HG03066 (cell line): ENCODE measurements around the gene SMAP2.
"Not testable (repeated sequence)": the region's sequence is repeated elsewhere in the genome, so short reads cannot be mapped to it uniquely, and the experiment has no call there.

Experiments
- ATAC-seq: cut with Tn5 transposase; IDR thresholded peaks from one replicate; pipeline ENCODE4 v1.9.1; 2021; ENCODE audit warnings: low read depth; ENCODE audit not compliant: unreplicated experiment

Gene SMAP2

DNA sequence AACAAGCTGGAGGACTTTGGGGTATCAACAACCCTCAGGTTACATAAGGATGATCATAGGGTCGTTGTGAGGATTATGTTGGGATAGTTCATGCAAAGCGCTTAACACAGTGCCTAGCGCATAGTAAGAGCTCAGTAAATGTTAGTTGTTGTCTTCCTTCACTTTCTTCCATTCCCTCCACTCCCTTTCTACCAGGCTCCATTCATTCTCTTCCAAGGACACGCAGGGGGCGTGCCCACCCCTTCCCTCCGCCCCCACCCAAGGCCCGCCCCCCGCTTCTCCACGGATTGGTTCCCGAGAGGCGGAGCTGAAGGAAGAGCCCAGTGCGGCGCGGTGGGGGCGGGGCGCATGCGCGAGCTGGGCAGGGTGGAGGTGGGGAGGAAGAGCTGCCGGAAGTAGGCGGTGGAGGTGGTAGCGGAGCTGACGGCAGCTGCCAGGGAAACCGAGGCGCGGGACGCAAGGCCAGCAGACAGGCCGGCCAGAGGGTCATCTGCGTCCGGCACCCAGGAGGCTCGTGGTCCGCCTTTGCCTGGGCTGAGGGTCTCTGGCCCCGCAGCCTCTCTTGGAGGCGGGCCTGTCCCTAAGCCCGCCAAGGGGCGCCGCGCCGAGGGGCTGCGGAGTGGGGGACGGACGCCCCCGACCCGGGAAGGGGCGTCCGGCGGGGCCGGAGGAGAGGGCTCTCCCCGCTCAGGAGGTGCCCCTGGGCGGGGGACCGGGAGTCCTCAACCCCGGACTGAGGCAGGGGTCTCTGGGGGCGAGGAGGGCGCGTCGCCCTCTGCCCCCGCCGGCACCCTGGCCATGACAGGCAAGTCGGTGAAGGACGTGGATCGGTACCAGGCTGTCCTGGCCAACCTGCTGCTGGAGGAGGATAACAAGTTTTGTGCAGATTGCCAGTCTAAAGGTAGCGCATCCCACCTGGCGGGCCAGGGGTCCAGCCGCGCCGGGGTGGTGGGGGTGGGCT lies at the start of gene SMAP2:
Gene SMAP2, plus strand, starts transcription at position 405 of the 961 bp plus-strand sequence. Its CDS starts 394 bp downstream, at position 799.
- peak; percentile 77 for ATAC-seq

DNA sequence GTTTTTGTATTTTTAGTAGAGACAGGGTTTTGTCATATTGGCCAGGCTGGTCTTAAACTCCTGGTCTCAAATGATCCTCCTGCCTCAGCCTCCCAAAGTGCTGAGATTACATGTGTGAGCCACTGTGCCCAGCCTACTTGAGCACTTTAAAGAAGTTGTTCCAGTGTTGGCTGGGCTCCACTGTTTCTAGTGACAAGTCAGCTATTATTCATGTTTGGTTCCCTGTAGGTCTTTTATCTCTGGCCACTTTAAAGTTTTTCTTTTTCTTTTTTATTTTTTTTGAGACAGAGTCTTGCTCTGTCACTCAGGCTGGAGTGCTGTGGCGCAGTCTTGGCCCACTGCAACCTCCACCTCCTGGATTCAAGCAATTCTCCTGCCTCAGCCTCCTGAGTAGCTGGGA lies 42.1 kb upstream of the SMAP2 start:
- ATAC-seq = not testable (repeated sequence)

DNA sequence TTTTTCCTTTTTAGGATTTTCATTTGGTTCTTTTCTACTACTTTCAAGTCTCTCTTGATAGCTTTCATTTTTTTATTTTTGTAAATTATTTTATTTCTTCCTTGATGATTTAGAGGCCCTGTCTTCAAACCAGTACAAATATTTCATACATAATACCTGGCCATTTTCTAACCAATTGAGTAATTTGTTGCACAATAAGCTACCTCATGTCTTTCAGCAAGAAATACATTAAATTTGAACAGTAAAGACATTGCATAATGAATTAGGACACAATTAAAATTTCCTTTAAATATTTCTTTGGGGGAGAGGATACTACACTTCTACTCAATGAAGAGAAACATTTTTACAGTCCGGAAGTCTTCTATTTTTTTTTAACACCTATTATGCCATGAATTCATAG lies 40.8 kb upstream of the SMAP2 start:
- no peak for ATAC-seq

DNA sequence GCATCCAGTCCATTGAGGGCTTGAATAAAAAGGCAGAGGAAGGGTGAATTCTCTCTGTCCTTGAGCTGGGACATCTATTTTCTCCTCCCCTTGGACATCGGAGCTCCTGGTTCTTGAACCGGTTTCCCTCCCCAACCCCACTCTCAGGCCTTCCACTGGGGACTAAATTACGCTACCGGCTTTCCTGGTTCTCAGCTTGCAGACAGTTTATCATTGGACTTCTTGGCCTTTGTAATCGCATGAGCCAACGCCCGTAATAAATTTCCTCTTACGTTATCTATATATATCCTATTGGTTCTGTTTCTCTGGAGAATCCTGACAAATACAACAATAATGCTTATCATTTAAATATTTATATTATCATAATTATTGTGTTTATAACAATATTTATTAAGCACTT lies 36.1 kb upstream of the SMAP2 start:
- no peak for ATAC-seq

DNA sequence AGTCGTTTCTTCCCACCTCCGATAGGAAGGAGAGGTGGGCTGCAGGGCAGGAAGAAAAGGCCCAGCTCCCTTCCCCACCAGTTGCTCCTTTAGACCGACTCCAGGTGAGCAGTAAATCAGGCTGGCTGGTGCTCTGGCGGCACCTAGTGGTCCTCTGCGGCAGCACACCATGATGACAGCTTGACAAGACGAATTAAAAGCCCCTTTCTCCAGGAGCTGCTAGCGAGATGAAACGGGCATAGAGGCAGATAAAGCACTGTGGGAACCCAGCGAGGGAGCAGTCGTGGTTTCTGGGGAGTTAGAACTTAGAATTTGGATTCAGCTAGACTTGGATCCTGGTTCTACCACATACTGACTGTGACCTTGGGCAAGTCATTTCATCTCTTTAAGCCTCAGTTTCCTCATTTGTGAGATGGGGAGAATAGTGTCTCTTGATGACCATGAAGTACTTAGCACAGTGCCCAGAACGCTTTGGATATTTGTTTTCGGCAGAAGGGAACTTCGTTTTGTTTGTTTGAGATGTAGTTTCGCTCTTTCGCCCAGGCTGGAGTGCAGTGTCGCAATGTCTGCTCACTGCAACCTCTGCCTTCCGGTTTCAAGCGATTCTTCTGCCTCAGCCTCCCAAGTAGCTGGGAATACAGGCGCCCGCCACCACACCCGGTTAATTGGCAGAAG lies 34.6 kb upstream of the SMAP2 start:
- ATAC-seq = no peak

DNA sequence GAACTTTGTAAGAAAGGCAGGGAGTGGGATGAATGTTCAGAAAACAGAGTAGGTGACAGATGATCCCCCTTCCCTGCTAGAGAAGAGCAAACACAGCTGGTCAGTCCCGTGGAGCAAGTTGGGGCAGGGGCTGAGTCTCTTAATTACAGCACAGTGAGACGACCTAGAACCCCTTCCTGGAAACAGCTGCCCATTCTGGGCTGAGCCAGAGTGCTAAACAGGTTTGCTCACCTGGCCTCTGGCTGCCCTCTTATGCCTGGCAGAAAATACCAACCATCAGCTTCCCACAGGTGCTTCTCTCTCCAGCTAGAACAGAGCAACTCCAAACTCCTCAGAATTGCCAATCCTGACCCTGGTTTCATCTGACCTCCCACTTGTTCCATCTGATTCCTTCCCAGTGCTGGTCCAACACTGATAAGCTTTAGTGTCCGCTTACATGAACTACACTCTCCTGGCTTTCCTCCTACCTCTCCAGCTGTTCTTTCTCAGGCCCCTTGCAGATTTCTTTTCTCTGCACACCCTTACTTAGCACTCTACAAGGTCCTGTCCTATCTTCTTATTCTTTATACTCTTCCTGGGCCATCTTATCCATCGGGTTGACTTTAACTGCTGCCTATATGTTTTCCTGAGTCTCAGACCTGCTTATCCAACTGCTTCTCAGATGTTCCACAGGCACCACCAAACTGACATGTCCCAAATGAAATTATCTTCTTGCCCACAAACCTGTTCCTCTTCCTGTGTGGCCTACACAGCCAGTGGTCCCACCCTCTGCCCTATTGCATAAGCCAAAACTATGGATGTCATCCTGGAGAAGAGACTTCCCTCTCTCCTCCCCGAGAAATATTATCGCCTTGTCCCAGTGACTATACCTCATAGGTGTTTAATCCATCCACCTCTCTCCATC lies 33.9 kb upstream of the SMAP2 start:
- ATAC-seq = no peak

DNA sequence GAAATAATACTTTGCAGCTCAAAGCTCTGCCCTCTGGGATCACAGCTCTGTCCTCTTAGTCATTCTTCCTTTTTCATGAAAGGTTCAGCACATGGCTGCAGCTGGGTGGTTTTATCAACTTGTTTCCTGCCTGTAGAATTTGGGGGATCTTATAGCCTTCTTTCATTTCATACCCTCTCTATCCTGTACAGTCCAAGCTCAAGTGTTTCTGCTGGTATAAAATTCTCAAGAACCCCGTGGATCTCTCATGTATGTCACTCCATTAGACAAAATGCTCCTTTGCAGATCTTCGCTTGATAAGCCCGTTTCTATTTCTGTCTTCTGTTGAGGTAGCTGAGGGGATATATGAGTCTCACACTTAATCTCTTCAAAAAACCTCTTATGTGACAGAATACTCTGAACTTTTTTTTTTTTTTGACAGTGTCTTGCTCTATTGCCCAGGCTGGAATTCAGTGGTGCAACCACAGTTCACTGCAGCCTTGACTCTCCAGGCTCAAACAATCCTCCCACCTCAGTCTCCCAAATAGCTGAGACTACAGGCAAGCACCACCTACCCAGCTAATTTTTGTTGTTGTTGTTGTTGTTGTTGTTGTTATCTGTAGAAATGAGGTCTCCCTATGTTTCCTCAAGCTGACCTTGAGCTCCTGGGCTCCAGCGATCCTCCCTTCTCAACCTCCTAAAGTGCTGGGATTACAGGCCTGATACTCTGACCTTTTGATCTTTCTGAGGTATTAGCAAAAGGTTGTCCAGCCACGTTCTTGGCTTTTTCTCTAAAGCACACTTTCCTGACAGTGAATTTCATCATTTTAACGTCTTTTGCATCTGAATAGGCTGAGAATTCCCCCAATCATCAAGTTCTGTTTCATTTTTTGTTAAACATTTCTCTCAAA lies 31.8 kb upstream of the SMAP2 start:
- ATAC-seq = no peak

DNA sequence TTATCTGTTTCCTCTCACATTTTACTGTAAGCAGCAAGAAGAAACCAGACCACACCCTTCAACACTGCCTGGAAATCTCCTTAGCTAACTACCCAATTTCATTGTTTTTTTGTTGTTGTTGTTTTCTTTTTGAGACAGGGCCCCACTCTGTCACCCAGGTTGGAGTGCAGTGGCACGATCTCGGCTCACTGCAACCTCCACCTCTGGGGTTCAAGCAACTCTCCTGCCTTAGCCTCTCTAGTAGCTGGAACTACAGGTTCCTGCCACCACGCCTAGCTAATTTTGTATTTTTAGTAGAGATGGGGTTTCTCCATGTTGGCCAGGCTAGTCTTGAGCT lies 31.2 kb upstream of the SMAP2 start:
- not testable (repeated sequence) for ATAC-seq

DNA sequence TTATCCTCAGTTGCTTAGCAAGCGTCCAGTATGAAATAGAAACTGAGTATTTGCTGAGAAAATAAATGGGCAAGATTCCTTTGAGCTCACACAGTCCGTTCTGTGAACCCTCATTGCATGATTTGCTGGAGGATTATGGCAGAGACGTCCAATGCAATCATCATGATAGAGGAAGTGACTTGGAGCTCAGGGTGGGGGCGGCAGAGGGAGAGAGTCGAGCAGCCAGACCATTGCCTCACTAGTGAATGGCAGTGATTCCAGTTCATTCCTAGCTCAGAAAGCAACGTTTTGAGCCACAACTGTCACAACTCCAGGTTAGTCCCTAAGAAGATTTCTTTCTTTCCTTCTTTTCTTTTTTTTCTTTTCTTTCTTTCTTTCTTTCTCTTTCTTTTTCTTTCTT lies 28.9 kb upstream of the SMAP2 start:
- no peak for ATAC-seq

DNA sequence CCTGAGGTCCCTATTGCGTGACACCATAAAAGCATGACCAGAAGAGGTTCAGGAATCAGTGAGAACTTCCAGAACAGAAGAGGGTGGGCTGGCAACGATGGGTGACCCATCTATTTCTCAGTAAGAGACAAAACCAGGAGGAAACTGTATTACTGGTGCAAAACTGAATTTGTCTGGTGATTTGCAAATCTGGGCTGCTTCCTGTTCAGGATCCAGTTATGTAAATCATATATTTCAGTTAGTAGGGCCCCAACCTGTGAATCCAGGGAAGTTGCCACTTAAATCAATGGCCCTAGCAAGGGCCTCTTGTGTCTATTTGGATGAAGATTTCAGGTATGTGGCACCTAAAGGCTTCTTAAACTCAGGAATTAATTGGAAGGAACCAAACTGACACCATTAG lies 23.1 kb upstream of the SMAP2 start:
- no peak for ATAC-seq

DNA sequence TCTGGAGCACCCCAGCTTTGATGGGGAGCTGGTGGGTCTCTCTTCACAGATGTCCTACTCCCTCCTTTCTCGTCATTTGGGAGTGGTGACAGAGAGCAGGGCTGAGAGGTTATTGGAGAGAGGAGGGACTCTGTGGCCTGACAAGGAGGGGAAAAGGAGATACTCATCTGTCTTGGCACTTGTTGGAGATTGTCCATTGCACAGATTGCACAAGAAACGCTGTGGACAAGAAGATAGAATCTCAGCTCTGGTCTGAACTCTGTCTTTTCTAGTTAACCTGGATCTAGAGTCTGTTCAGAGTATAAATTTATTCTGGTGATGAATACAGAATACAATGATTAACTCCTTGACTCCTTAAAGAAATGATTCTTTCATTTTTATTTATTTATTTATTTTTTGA lies 22.4 kb upstream of the SMAP2 start:
- no peak for ATAC-seq

DNA sequence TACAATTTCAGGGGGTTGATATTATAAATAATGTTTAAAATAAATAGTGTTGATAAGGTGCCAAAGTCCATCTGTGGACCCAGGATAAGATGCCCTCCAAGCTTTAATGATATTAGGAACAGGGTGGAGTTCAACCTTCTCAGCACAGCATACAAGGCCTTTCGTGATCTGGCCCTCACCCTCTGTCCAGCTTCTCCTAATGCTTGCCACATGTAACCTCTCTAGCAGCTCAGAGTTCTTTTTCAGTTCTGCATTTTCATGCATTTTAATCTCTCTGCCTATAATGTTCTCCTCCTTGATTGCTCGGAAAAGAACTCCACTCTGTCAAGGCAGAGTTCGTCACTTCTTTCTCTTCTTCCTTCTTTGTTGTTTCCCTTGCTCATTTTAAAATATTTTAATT lies 21.4 kb upstream of the SMAP2 start:
- no peak for ATAC-seq

DNA sequence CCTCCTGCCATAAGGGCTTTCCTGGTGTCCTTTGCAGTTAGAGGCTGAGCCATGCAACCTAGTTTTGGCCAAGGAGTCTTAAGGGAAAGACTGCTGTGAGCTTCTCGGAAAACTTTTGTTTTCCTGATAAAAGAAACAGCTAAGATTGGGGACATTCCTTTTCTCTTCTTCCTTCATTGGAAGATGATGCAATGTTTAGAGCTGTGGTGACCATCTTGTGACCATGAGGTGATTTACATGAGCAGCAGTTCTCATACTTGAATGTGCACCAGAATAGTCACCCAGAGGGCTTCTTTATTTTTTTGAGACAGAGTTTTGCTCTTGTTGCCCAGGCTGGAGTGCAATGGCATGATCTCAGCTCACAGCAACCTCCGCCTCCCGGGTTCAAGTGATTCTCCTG lies 20.4 kb upstream of the SMAP2 start:
- no peak for ATAC-seq

DNA sequence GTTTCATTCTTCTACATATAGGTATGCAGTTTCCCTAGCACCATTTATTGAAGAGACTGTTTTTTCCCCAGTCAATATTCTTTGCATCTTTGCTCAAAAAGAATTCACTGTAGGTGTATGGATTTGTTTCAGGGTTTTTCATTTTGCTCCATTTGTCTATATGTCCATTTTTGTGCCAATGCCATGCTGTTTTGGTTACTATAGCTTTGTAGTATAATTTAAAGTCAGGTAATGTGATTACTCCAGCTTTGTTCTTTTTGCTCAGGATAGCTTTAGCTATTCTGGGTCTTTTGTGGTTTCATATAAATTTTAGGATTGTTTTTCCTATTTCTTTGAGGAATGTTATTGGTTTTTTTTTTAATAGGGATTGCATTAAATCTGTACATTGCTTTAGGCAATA lies 15.9 kb upstream of the SMAP2 start:
- ATAC-seq = no peak

DNA sequence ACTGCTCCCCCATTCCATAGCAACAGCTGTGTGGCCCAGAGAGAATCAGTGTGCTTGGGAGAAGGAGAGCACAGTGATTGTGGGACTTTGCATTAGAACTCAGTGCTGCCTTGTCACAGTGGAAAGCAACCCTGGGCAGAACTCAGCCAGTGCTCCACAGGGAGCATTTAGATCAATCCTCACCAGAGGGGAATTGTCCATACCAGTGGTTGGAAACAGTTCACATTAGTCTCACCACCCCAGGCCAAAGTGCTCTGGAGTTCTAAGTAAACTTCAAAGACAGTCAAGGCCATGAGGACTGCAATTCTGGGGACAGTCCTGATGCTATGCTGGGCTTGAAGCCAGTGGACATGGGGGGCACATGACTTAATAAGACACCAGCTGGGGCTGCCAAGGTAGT lies 12.9 kb upstream of the SMAP2 start:
- no peak for ATAC-seq

DNA sequence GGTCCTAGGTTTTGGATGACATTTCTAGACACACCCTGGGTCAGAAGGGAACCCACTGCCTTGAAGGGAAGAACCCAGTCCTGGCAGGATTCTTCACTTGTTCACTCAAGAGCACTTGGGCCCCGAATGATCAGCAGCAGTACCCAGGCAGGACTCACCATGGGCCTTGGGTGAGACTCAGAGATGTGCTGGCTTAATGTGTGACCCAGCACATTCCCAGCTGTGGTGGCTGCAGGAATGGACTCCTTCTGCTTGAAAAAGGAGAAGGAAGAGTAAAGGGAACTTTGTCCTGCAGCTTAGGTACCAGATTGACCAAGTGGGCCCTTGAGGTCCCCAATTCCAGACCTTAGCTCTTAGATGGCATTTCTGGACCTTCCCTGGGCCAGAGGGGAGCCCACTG lies 12.3 kb upstream of the SMAP2 start:
- ATAC-seq = no peak

DNA sequence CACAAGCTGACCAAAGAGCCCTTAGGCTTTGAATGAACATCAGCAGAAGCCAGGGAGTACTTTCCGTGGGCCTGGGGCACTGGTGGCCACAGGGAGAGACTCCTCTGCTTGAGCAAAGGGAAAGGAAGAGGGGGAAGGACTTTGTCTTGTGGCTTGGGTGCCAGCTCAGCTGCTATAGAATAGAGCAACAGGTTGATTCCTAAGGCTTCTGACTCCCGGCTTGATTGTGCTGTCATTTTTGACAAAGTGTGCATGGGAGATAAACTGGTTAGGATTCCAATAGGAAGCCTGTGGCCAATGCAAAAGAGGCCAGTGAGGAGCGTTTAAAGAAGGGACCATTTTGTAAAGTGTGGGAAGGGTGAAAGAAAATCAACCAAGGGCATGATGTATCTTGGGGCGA lies 11.9 kb upstream of the SMAP2 start:
- no peak for ATAC-seq

DNA sequence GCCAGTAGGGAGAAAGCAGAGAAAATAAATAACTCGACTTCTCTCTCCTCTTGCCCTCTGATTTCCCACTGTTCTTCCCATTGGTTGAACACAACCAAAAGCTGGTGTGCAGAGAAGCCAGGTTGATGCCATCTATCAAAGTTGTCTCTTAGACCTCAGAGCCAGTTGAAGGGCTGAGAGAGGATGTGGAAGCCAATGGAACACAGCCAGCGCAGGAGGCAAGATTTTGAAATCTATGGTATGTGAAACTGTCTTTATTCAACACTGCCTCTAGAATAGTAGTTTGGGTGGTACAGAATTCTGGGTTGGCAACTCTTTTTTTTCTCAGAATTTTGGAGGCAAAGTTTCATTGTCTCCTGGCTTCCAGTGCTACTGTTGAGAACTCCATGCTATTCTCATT lies 11.3 kb upstream of the SMAP2 start:
- no peak for ATAC-seq

DNA sequence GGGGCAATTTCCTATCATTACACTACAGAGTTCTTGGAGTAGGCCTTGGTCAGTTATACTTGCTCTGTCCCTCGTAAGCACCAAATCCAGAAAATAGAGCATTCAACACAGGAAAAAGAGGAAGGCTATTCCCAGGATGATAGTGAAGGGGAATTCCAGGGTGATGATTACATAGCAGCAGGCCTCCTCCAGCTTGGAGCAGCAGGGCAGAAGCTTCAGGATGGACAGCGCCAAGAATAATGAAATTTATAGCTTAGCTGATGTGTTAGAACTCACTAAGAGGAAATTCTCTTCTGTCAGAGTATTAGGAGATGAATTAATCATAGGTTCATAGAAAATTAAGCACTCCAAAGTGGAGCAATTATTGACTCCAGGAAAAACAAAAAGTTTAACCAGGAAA lies 10.8 kb upstream of the SMAP2 start:
- ATAC-seq = no peak

DNA sequence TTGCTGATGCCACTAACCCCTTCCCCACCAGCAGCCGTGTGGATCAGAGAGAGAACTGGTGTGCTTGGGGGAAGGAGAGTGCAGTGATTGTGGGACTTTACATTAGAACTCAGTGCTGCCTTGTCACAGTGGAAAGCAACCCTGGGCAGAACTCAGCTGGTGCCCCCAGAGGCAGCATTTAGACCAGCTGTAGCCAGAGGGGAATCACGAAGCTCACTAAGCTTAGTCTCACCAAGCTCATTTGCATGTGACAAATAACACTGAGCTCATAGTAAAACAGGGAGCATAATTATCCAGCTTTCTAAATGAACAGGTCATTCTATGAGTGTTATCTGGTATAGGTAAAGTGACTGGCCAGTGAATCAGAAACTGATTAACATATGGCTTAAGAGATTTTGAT lies 9.8 kb upstream of the SMAP2 start:
- ATAC-seq = peak; percentile 87
